ENCODE measurements around the gene CCDC192.
"Not testable (repeated sequence)": the region's sequence is repeated elsewhere in the genome, so short reads cannot be mapped to it uniquely, and the experiment has no call there.

Gene CCDC192

GRCh38 chr5:127667926-127668325, 35.3 kb upstream of the CCDC192 start:
- no peak overlapping the region for H3K4me3 ChIP-seq (ENCODE audit: low read depth, low read length)
- DNase-seq (ENCODE audit: low read depth, low spot score), result no peak
- ChIA-PET POLR2A (no interaction called here), CTCF (interaction anchor here (0.9 kb wide), 1 partner anchor 13 kb away, joined by 4 read pairs; no protein-coding TSS in a partner anchor)
- no peak for TF ChIP-seq CTCF (IDR thresholded peaks at IDR 0.05; ENCODE audit: insufficient read depth, low read length, missing control alignments)

GRCh38 chr5:127671218-127671617, 32.0 kb upstream of the CCDC192 start:
- POLR2A ChIA-PET, result no interaction called here
- no peak for TF ChIP-seq CTCF (IDR thresholded peaks at IDR 0.05; ENCODE audit: insufficient read depth, low read length, missing control alignments)
- no peak for DNase-seq (ENCODE audit: low read depth, low spot score)
- CTCF ChIA-PET, result no interaction called here
- H3K4me3 ChIP-seq (ENCODE audit: low read depth, low read length), result no peak overlapping the region

- CTCF ChIA-PET, result no interaction called here
- POLR2A ChIA-PET, result no interaction called here
- DNase-seq (ENCODE audit: low read depth, low spot score), result no peak
Observed at GRCh38 chr5:127673117-127673800, 29.9 kb upstream of the CCDC192 start.

GRCh38 chr5:127676951-127677350, 26.2 kb upstream of the CCDC192 start:
- H3K4me3 ChIP-seq (ENCODE audit: low read depth, low read length); CTCF ChIA-PET; POLR2A ChIA-PET; DNase-seq (ENCODE audit: low read depth, low spot score): not testable (repeated sequence)

More at GRCh38 chr5:127673117-127673800, 29.9 kb upstream of the CCDC192 start:
- TF ChIP-seq CTCF (IDR thresholded peaks at IDR 0.05; ENCODE audit: insufficient read depth, low read length, missing control alignments), result no peak
- H3K4me3 ChIP-seq (ENCODE audit: low read depth, low read length), result no peak overlapping the region

GRCh38 chr5:127679691-127680330, 23.4 kb upstream of the CCDC192 start:
- DNase-seq (ENCODE audit: low read depth, low spot score); POLR2A ChIA-PET; H3K4me3 ChIP-seq (ENCODE audit: low read depth, low read length); CTCF ChIA-PET: not testable (repeated sequence)

- CTCF ChIA-PET, result interaction anchor here (1.0 kb wide), 1 partner anchor 13 kb away, joined by 4 read pairs; no protein-coding TSS in a partner anchor
- H3K4me3 ChIP-seq (ENCODE audit: low read depth, low read length), result no peak overlapping the region
- POLR2A ChIA-PET, result no interaction called here
- DNase-seq (ENCODE audit: low read depth, low spot score), result no peak
- TF ChIP-seq CTCF (IDR thresholded peaks at IDR 0.05; ENCODE audit: insufficient read depth, low read length, missing control alignments), result no peak
Observed at GRCh38 chr5:127680595-127680994, 22.6 kb upstream of the CCDC192 start.

- POLR2A ChIA-PET, result no interaction called here
Observed at GRCh38 chr5:127683008-127683407, 20.2 kb upstream of the CCDC192 start.

More at GRCh38 chr5:127683008-127683407, 20.2 kb upstream of the CCDC192 start:
- no peak for TF ChIP-seq CTCF (IDR thresholded peaks at IDR 0.05; ENCODE audit: insufficient read depth, low read length, missing control alignments)
- no peak for DNase-seq (ENCODE audit: low read depth, low spot score)
- CTCF ChIA-PET, result no interaction called here
- H3K4me3 ChIP-seq (ENCODE audit: low read depth, low read length), result no peak overlapping the region

Measured in AG04449 (cell line).